HUDEP-2 (cell line): ENCODE results near the gene CARS2.
A peak's percentile ranks its signal among the peaks of the same experiment; 100 is the strongest.
"Not testable (repeated sequence)": the region's sequence is repeated elsewhere in the genome, so short reads cannot be mapped to it uniquely, and the experiment has no call there.

Source experiments
- DNase-seq, 76 experiments: peaks; one replicate each; lab custom pipeline; 2025; ENCODE audit not compliant: unreplicated experiment in 76 of 76; lab: John Stamatoyannopoulos, UW

CARS2 gene

DNA sequence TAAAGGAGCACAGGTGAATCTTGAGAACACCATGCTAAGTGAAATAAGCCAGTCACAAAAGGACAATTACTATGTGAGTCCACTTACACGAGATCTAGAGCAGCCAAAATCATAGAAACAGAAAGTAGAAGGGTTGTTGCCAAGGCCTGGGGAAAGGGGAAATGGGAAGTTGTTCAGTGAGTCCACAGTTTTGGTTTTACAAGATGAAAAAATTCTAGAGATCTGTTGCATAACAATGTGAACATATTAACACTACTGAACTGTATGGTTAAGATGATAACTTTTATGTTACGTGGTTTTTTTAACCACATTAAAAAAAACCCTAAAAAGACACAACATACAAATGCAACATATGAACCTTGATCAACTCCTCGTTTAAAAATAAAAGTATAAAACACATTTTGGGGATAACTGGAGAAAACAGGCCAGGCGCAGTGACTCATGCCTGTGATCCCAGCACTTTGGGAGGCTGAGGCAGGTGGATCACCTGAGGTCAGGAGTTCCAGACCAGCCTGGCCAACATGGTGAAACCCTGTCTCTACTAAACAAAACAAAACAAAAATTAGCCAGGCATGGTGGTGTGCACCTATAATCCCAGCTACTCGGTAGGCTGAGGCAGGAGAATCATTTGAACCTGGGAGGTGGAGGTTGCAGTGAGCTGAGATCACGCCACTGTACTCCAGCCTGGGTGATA, 47.6 kb downstream of the CARS2 start:
- DNase-seq = not testable (repeated sequence)

DNA sequence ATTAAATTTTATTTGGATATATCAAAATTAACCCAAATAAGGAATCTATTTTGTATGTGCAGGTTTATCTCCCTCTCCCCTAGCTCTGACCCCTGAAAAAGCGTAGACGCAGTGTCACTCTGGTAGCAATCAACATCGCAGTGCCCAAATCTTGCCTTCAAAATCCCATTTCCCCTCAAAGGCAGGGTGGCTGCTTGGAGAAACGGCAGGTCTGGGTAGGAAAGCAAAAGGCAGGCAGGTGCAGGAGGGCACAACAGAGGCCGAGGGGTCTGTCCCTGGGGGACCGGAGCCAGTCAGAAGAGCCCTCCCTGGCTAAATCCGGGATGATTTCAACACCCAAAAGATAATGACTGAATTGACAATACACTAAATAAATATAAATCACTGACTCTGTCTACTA, 48.7 kb downstream of the CARS2 start:
- no peak for DNase-seq

DNA sequence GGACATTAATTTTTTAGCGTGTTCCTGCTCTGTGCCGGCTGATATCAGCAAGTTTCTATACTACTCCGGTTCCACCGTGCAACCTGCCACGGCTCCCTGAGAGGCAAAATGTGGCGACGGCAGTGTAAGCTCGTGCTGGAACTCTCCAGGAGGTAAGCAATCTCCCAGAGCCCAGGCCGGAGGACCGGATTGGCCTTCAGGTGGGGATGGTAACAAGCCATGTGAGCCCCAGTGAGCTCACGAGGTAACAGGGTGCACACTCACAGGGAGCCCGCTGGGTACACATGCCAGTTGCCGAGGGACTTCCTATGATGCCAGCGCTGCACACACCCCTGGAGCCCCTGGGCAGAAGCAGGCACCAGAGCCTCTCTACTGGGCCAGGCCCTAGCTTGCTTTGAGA, 52.1 kb downstream of the CARS2 start:
- no peak for DNase-seq

DNA sequence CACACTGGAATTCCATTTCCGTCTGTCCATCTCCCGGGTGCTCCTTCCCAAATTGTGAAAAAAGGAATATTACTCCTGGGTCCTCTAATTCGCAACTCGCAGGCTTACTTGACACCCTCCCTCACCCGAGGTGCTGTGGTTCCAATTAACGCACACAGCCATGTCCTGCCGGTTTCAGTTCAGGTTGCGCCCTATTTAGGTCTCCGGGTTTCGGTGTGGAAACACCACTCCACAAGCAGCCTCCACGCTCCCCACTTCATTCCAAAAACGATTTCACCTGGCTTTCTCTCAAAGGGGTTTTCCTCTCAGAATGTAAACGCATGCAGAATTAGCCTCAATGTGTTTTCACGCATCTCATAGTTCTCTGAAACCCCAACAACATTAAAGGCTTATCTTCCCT, 52.6 kb downstream of the CARS2 start:
- no peak for DNase-seq

GRCh38 chr13:110652764-110653163, 53.2 kb downstream of the CARS2 start:
- no peak for DNase-seq

DNA sequence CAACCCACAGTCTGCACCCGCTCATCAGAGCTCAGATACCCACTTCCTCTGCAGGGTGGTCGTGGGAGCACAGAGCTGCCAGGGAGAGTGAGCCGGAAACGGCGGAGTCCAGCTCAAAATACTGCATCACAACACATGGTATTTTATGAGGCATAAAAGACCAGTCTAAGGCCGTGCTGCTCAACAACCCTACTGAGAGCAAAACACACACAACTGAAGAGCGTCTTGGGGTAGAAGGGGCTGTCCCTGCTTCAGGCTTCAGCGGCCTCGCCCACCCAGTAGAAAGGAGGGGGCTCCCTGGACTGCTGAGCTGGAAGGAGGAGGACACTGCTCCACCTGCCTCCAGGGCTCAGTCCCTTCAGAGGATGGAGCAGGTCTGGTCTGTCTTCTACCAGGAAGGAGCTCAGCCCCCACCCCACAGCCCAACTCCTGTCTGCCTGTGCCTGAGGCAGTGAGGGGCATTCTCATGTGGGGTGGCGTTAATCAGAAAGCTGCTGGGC, 53.6 kb downstream of the CARS2 start:
- DNase-seq = no peak

DNA sequence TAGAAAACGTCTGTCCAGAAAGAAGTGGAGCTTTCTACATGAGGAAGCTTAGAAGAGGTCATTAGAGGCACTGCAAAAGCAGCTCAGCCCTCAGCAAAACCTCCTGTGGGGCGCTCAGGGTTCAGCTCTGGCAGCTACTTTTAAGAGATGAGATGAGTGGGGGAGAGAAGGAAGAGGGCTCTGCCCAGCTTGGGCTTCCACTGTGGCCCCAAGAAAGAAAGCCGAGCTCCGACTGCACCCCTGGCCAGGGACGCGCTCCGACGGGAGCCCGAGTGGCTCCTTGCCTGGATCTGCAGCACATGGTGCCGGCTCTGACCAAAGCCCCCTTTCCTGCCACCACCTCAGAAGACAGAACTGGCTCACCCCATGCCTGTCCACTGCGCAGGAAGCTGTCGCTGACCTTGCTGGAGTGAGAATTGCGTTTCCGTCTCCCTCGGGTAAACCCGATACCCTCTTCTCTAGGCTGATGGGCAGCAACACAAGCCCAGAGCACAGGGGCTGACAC, 54.1 kb downstream of the CARS2 start:
- DNase-seq = no peak

DNA sequence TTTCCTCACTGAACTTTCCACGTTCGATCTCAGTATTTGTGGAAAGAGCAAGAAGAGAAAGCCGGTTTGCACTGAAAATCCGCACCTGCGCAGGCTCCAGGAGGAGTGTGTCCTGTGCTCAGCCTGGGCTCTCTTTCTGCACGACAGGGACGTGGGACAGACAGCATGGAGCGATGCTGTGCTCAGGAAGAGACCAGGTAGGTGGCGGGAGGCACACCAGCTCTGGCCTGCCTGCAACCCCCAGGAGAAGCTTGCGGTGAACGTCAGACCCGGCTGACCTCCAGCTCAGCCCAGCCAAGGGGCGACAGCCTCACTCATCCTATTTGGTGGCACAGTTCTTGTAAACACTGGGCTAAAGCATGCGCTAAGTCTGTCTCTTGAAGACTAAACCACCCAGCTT, 54.6 kb downstream of the CARS2 start:
- DNase-seq = no peak

- DNase-seq = no peak
Measured at GRCh38 chr13:110650436-110650835, 55.5 kb downstream of the CARS2 start.

GRCh38 chr13:110649551-110649950, 56.4 kb downstream of the CARS2 start:
- no peak for DNase-seq

DNA sequence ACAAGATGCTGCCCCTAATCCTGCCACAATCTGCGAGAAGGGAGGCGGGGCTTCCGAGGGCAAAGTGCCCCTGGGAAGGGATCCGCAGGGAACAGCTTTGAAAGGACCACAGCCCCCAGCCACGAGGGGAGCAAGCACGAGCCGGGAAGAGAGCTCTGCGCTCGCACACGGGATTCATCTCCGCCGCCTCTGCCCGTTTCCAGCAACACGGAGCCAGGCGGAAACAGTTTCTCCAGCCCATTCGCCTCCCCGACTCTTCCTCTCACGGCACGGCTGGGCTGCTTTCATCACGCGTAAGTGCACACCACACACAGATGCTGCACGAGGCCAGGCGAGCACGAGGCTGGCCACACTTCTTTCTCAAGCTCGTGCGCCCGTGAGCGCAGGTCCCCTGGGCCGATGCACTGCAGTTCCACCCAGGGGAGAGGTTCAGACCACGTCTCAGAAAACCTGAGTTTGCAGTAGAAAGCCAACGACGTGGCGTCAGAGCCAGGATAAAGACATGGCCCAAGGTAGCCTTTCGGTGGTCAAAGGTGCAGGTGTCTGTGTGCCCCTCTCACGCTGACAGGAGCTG, 57.0 kb downstream of the CARS2 start:
- DNase-seq = no peak

- peak in 21 of 76 experiments; percentile 0 to 53 (median 20) for DNase-seq
Measured at GRCh38 chr13:110648146-110648819, 57.6 kb downstream of the CARS2 start.

DNA sequence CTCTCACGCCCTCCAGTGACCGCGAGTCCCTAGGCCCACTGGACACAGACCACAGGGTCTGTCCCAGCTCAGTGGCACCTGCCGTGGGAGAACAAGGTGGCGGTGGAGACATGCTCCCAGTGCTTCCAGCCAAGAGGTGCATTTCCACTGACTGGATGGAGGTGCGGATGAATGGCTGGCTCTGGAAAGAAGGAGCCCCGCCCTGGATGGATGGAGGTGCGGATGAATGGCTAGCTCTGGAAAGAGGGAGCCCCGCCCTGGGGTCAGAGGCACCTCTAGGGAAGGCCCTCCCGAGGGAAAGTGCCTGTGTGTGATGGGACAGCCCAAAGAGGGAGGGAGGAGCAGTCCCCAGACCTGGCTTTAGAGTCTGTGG, 58.6 kb downstream of the CARS2 start:
- no peak for DNase-seq

- DNase-seq = no peak
Measured at GRCh38 chr13:110646442-110647364, 59.2 kb downstream of the CARS2 start.

DNA sequence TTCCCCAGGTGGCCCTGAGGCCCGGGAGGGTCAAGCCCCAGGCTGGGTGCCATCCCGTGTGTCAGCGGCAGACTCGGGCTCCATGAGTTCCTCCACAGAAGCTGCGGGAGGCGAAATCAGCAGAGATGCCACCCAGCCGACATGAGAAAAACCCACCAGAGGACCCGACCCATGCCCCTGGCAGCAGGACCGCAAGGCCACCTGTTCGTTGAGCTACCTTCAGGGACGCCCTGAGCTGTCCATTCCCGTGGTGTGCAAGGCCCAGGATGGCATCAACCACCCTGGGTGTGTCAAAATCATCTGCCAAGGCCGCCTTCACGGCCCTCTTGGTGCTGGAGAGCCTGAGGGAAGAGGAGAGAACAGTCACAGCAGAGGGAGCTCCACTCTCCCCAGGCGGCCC, 60.2 kb downstream of the CARS2 start:
- DNase-seq = no peak

DNA sequence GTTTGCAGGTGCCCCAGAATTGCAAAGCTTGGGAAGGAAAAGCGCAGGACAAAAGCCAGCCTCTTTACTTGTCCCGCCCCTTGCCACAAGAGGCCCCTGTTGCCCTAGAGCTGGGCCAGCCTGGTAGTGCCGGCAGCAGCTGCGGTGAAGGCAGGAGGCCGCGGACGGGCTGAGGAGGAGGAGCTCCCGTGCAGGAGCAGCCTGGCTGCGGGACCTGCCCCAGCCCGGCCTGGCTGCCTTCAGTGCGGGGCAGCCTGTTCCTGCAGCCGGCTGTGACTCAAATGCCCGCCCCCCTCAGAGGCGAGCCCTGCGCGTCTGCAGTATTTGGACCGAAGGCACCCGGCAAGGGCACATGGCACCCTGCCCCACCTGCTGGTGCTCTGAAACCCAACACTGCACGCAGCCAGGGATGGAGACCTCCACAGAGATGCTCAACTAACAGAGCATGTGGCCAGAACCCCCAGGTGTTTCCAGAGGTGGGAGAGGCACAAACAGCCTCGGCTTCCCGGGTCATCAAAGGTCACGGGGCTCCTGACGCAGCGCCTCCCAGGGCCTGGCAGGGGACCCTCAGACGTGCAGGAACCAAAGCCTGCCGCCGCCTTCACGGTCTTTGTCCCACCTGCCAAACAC, 60.9 kb downstream of the CARS2 start:
- peak in 36 of 76 experiments; percentile 1 to 81 (median 22) for DNase-seq

- no peak for DNase-seq
Measured at GRCh38 chr13:110643768-110644421, 62.0 kb downstream of the CARS2 start.

DNA sequence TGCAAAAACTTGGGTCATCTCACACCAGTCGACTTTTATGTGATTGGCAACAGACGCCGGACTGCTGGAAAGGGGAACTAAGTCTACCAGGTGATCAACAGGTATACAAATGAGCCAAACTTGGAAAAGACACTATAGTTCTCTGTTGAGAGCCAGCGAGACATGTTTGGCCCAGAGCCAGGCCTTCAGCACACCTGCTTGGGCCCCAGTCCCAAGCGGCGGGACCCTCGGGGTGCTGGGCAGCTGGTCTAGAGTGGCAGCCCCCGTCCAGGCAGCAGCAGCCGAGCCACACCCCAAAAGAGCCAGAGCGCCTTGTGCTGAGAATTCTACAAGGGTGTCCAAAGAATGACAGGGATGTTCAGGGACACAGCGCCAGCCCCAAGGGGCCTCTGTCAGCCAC, 62.6 kb downstream of the CARS2 start:
- DNase-seq = no peak

GRCh38 chr13:110642291-110642981, 63.5 kb downstream of the CARS2 start:
- DNase-seq = no peak
